Body of pancreas (tissue), 4 donors: ENCODE results near the gene E4F1.

Experiments
- POLR2A ChIP-seq, 3 donors: fragments of 450-650 bp; IDR thresholded peaks; one replicate each; pipeline ENCODE4 v1.6.1; 2016; ENCODE audit warnings: antibody characterized with exemption in 3 of 3, mild to moderate bottlenecking in 2 of 3
- TF ChIP-seq, protein P1 (sequence below), 7 experiments: fragments of 450-650 bp in 4 of 7; fragments of 200-600 bp in 3 of 7; sonication (generic) in 3 of 7; IDR thresholded peaks; one replicate each; pipeline ENCODE4 v1.5.1; 2016 to 2019; ENCODE audit warnings: antibody characterized with exemption in 7 of 7

DNA sequence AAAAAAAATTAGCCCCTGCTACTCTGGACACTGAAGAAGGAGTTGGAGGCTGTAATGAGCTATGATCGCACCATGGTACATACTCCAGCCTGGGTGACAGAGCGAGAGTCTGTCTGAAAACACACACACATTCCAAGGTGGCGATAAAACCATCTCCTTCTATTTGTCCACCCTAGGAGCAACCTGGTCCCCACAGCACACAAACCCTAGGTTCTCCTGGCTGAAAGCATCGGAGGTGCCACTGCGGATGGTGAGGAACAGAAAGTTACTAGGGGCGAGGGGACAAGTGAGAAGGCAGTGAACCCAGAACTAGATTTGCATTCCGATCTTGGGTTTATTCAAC lies 29.4 kb downstream of the E4F1 start:
- TF ChIP-seq, protein P1, sequence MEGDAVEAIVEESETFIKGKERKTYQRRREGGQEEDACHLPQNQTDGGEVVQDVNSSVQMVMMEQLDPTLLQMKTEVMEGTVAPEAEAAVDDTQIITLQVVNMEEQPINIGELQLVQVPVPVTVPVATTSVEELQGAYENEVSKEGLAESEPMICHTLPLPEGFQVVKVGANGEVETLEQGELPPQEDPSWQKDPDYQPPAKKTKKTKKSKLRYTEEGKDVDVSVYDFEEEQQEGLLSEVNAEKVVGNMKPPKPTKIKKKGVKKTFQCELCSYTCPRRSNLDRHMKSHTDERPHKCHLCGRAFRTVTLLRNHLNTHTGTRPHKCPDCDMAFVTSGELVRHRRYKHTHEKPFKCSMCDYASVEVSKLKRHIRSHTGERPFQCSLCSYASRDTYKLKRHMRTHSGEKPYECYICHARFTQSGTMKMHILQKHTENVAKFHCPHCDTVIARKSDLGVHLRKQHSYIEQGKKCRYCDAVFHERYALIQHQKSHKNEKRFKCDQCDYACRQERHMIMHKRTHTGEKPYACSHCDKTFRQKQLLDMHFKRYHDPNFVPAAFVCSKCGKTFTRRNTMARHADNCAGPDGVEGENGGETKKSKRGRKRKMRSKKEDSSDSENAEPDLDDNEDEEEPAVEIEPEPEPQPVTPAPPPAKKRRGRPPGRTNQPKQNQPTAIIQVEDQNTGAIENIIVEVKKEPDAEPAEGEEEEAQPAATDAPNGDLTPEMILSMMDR (IDR thresholded peaks at IDR 0.05) = no peak
- no peak for TF ChIP-seq POLR2A (IDR thresholded peaks at IDR 0.05)
